ENCODE data around the gene LILRA5. TPM values are rescaled to one million over a fixed set of nuclear protein-coding genes. Genes with fewer than 3 reads are reported as not detected.
"Not testable (repeated sequence)": the region's sequence is repeated elsewhere in the genome, so short reads cannot be mapped to it uniquely, and the experiment has no call there.

Gene LILRA5
- total RNA-seq, 1 donor from 2014 or later: 1.9 TPM

DNA sequence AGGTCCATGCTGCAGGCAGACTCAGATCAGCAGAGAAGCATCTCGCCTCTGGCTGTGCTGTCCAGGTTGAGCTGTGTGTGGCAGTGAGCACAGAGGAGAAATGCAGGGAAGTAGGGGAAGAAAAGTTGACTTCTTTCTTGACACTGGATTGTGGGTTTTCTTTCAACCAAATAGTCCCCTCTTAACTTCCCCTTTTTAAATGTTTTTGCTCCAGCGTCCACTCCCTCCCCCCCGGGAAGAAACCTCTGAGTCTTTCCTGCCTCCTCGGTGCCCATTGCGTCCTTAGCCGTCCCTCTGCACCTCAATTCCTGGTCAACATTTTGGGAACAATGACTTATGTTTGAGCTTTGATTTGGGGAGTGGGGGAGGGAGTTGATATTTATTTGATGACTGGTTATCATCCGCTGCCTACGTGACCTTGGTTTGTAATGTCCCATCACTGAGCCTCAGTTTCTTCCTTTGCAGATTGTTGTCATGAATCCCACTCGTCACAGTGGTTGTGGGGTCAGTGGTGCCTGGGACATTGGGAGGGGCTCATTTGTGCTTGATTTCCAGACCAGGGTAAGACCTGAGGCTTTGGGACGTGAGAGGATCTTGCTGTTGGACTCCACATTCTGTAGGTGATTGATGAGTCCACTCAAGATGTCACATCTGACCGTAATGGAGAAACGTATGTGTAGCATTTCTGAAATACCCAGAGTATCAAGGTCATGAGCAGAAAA is 31.8 kb downstream of the LILRA5 start, which contains the start of gene LILRB2:
Gene LILRB2 (minus strand): TSS at position 104 of the 722 bp plus-strand sequence. CDS start 614 bp downstream, outside the sequence.
- DNase-seq (ENCODE audit: low read depth): no peak
- Histone ChIP-seq H3K27me3 (ENCODE audit: control insufficient read depth, insufficient read depth, low read length) (no peaks in the 10 kb centered on the region), H3K36me3 (ENCODE audit: control insufficient read depth, insufficient read depth, low read length) (no peaks in the 10 kb centered on the region), H3K4me3 (ENCODE audit: low read depth, low read length) (no peak within 1 kb of the TSS)
- TF ChIP-seq, protein P1, sequence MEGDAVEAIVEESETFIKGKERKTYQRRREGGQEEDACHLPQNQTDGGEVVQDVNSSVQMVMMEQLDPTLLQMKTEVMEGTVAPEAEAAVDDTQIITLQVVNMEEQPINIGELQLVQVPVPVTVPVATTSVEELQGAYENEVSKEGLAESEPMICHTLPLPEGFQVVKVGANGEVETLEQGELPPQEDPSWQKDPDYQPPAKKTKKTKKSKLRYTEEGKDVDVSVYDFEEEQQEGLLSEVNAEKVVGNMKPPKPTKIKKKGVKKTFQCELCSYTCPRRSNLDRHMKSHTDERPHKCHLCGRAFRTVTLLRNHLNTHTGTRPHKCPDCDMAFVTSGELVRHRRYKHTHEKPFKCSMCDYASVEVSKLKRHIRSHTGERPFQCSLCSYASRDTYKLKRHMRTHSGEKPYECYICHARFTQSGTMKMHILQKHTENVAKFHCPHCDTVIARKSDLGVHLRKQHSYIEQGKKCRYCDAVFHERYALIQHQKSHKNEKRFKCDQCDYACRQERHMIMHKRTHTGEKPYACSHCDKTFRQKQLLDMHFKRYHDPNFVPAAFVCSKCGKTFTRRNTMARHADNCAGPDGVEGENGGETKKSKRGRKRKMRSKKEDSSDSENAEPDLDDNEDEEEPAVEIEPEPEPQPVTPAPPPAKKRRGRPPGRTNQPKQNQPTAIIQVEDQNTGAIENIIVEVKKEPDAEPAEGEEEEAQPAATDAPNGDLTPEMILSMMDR (IDR thresholded peaks at IDR 0.05; ENCODE audit: insufficient read depth, low read length, poor library complexity, severe bottlenecking): no peak

DNA sequence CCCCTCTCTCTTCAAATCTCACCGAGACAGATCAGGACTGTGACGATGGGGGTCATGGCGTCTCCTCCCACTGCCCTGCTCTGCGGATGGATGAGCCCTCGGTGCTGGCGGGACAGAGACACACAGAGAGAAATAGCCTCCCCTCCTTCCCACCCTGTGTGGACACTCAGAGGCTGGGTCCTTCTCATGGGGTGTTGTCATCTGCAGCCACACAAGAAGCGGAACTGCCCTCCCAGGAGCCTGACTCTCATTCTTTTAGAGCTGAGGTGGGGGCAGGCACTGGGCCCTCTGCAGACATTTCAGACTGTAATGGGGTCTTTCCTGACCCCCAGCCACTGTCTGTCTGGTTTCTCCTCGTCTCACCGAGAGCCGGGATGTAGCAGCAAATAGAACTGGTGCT is 32.5 kb downstream of the LILRA5 start:
- not testable (repeated sequence) for H3K36me3 ChIP-seq (ENCODE audit: control insufficient read depth, insufficient read depth, low read length); H3K27me3 ChIP-seq (ENCODE audit: control insufficient read depth, insufficient read depth, low read length); H3K4me3 ChIP-seq (ENCODE audit: low read depth, low read length); DNase-seq (ENCODE audit: low read depth)

DNA sequence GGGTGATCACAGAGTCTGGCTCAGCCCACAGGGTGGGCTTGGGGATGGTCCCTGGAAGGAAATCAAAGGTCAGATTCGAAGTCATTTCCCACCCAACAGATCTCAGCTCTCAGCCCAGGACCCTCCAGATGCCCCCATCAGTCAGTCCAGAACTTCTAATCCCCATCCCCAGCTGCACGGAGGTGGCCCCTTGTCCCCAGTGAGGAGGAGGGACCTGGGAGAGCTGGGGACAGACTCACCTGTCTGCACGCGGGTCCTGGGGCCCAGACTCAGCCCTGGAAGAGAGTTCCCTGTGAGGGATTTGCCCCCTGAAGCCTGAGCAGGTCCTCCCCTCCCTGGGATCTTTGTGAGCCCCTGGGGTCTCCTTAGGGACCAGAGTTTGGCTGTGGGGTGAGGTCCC is 32.9 kb downstream of the LILRA5 start:
- not testable (repeated sequence) for H3K27me3 ChIP-seq (ENCODE audit: control insufficient read depth, insufficient read depth, low read length); DNase-seq (ENCODE audit: low read depth); H3K4me3 ChIP-seq (ENCODE audit: low read depth, low read length); H3K36me3 ChIP-seq (ENCODE audit: control insufficient read depth, insufficient read depth, low read length)

DNA sequence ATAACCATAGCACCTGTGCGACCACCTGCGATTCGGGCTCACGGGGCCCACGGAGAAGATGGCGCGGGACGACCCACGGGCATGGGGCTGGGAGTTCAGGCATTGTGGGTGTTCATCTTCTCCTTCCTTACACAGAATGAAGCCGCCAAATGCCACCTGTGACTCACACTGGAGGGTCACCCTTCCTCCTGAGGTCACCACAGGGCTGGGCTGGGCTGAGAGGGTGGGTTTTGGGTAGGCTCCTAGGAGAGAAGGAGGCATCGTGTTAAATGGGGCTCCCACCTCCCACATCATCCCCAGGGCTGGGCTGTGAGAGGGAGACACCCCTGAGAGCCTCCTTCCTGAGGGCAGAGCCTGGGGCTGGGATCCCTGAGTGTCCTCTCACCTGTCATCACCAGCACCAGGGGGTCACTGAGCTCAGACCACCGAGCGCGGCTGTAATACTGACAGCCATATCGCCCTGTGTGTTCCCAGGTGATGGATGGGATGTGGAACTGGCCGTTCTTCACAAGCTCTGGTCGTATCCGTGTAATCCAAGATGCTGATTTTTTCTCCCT is 33.5 kb downstream of the LILRA5 start:
- peaks cover 2% of the 10 kb centered on the region for H3K27me3 ChIP-seq (ENCODE audit: control insufficient read depth, insufficient read depth, low read length)
- no peak overlapping the region for H3K4me3 ChIP-seq (ENCODE audit: low read depth, low read length)

DNA sequence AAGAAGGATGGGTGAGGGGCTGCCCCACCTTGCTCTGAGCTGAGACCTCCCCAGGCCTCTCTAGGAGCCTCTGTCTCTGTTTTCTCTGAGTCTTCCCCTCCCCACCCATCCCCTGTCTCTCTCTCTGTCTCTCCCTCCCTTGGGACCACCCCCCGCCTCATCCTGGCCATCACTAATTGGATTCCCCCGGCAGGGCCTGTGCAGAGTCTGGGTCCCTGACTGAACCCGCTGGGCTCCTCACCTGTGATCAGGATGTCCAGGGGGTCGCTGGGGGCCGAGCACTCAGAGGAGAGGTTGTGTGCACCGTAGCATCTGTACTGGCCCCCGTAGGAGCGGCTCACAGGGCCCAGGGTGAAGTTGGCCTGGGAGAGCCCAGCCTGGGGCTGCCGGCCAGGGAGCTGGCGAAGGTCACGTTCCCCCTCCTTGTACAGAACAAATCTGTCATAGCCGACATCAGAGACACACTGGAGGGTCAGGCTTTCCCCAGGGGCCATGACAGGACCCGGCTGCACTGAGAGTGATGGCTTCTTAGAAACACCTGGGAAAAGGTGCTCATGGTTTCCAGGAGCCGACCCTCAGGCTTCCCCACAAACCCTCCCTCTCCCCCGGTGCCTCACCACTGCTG is 34.3 kb downstream of the LILRA5 start:
- not testable (repeated sequence) for H3K4me3 ChIP-seq (ENCODE audit: low read depth, low read length); H3K36me3 ChIP-seq (ENCODE audit: control insufficient read depth, insufficient read depth, low read length); DNase-seq (ENCODE audit: low read depth); H3K27me3 ChIP-seq (ENCODE audit: control insufficient read depth, insufficient read depth, low read length)

More for the DNA sequence above, 33.5 kb downstream of the LILRA5 start:
- H3K36me3 ChIP-seq (ENCODE audit: control insufficient read depth, insufficient read depth, low read length): no peaks in the 10 kb centered on the region
- TF ChIP-seq, protein P1 (IDR thresholded peaks at IDR 0.05; ENCODE audit: insufficient read depth, low read length, poor library complexity, severe bottlenecking): no peak
- no peak for DNase-seq (ENCODE audit: low read depth)

DNA sequence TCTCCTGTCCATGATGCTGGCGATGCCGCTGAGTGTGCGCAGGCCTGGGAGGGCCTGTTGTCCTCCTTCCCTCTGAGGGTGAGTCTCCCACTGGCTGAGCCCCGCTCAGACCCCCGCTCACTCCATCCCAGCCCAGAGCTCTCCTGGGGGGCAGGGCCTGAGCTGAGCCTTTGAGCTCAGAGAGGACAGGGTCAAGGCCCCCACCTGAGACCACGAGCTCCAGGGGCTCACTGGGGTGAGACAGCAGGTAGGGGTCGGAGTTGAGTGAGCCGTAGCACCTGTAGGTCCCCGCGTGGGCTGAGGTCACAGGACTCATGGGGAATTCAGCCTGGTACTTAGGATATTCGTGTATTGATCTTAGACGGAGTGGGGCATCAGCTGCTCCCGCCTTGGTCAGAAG is 34.9 kb downstream of the LILRA5 start:
- not testable (repeated sequence) for H3K27me3 ChIP-seq (ENCODE audit: control insufficient read depth, insufficient read depth, low read length); H3K36me3 ChIP-seq (ENCODE audit: control insufficient read depth, insufficient read depth, low read length); DNase-seq (ENCODE audit: low read depth); H3K4me3 ChIP-seq (ENCODE audit: low read depth, low read length)

DNA sequence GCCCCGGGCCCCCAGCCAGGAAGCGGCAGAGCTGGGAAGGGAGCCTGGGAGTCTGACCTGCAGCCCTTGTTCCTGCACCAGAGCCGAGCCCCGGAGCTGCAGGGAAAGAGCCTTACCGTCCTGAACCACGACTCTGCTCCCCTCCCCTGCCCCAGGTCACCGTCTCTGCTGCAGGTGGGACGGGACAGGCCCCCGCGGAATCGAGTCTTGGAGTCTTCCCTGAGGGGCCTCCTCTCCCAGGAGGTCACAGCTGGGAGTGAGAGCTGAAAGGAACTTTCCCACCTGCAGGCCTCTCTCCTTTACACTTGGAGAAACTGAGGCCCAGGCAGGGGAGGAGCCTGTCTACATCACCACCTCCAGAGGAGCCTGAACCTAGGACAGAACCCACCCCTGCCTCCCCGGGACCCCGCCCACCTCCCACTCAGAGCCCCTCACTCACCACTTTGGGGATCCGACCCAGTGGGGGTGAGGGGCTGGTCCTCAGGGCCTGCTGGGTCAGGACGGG is 35.8 kb downstream of the LILRA5 start:
- DNase-seq (ENCODE audit: low read depth); H3K27me3 ChIP-seq (ENCODE audit: control insufficient read depth, insufficient read depth, low read length); H3K4me3 ChIP-seq (ENCODE audit: low read depth, low read length); H3K36me3 ChIP-seq (ENCODE audit: control insufficient read depth, insufficient read depth, low read length): not testable (repeated sequence)

DNA sequence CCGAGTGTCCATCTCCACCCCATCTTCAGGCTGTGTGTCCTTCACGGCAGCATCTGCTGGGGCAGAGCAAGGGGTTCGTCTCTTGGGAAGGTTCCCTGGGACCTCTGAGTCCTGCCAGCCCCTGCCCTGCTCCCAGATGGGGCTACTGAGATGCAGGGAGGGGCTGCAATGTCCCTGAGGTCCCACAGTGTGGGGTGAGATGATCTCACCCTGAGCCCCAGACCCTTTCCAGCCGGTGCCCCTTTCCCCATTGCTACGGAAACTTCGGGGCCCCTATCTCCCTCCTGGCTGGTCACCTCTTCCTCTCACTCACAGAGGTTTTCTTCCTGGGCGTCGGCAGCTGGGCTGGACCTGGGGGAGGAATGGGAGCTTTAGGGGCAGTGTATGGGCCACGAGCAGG is 37.0 kb downstream of the LILRA5 start:
- DNase-seq (ENCODE audit: low read depth): no peak
- Histone ChIP-seq H3K36me3 (ENCODE audit: control insufficient read depth, insufficient read depth, low read length) (no peaks in the 10 kb centered on the region), H3K27me3 (ENCODE audit: control insufficient read depth, insufficient read depth, low read length) (peaks cover 2% of the 10 kb centered on the region), H3K4me3 (ENCODE audit: low read depth, low read length) (no peak overlapping the region)
- TF ChIP-seq, protein P1 (IDR thresholded peaks at IDR 0.05; ENCODE audit: insufficient read depth, low read length, poor library complexity, severe bottlenecking): no peak

DNA sequence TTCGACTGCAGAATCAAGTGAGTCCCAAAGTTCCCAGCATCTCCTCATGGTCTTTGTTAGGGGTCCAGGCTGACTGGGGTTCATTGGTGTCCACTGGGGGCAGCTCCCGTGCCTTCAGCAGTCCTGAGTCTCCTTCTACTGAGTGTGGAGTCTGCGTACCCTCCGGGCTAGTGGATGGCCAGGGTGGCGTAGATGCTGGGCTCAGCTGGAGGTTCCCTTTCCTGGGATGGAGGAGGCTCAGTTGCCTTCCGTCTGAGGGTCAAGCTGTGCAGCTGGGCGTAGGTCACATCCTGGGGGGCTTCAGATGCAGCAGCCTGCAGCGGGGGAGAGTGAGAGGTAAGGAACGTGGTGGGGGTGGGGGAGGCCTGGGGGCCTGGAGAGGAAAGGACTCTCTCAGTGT is 38.5 kb downstream of the LILRA5 start:
- H3K4me3 ChIP-seq (ENCODE audit: low read depth, low read length); H3K36me3 ChIP-seq (ENCODE audit: control insufficient read depth, insufficient read depth, low read length); DNase-seq (ENCODE audit: low read depth); H3K27me3 ChIP-seq (ENCODE audit: control insufficient read depth, insufficient read depth, low read length): not testable (repeated sequence)

Measured in kidney epithelial cell (primary cell).